T-cell (primary cell): Measurements from ENCODE around the gene SMG5. TPM values are rescaled to one million over a fixed set of nuclear protein-coding genes. Genes with fewer than 3 reads are reported as not detected.

Experiments used
- ATAC-seq, 4 experiments: fragments of 200-7000 bp in 3 of 4; fragments of 150-1000 bp in 1 of 4; cut with Tn5 transposase; replicated peaks in 1 of 4; 1 replicate in 3 of 4; 2 replicates in 1 of 4; pipeline ENCODE4 v1.10.0; 2021; ENCODE audit warnings: moderate library complexity in 3 of 4, mild to moderate bottlenecking in 2 of 4, moderate number of reproducible peaks in 1 of 4
- CTCF ChIA-PET, 2 donors: fragments of 300-600 bp; sonication (Branson Sonifier 250); formaldehyde crosslinking; loops; one replicate each; lab custom pipeline; 2022; ENCODE audit warnings: antibody characterized with exemption in 2 of 2; lab: Charles Lee
- POLR2A ChIA-PET, 2 donors: fragments of 300-600 bp; sonication (Branson Sonifier 250); formaldehyde crosslinking; loops; one replicate each; lab custom pipeline; 2022; ENCODE audit warnings: antibody characterized with exemption in 2 of 2; lab: Charles Lee
- DNase-seq, 35 experiments: peaks; one replicate each; pipeline versions ENCODE4 v3.0.0 to v3.0.0-alpha.2; 2013 to 2023
- H3K27ac ChIP-seq: one replicate; pipeline ENCODE4 v1.5.1; 2013; ENCODE audit warnings: low read length
- H3K27me3 ChIP-seq, 2 experiments: replicated peaks in 1 of 2; 1 replicate in 1 of 2; 2 replicates in 1 of 2; pipeline versions ENCODE4 v1.6.1 to v1.7.0; 2013; ENCODE audit warnings: low read length in 1 of 2, mixed read lengths in 1 of 2; ENCODE audit not compliant: control insufficient read depth in 2 of 2, insufficient read depth in 2 of 2; ENCODE audit errors: extremely low read depth in 1 of 2
- H3K36me3 ChIP-seq, 2 donors: 1 replicate in 1 of 2; 2 replicates in 1 of 2; pipeline versions ENCODE4 v1.6.1 to v1.7.0; 2013; ENCODE audit warnings: low read length in 1 of 2; ENCODE audit not compliant: control insufficient read depth in 2 of 2, insufficient read depth in 1 of 2; ENCODE audit errors: extremely low read depth in 1 of 2
- H3K4me1 ChIP-seq, 2 experiments: 1 replicate in 1 of 2; 2 replicates in 1 of 2; pipeline versions ENCODE4 v1.6.1 to v1.7.0; 2013; ENCODE audit warnings: low read length in 2 of 2, mixed read lengths in 1 of 2; ENCODE audit not compliant: insufficient read depth in 2 of 2, control insufficient read depth in 1 of 2; ENCODE audit errors: extremely low read depth in 1 of 2
- H3K4me3 ChIP-seq, 2 donors: 1 replicate in 1 of 2; 2 replicates in 1 of 2; pipeline versions ENCODE4 v1.5.1 to v1.7.0; 2013; ENCODE audit warnings: mild to moderate bottlenecking in 2 of 2, low read length in 1 of 2, moderate library complexity in 1 of 2; ENCODE audit not compliant: control insufficient read depth in 1 of 2; ENCODE audit errors: extremely low read depth in 1 of 2
- H3K9me3 ChIP-seq: 2 replicates; pipeline ENCODE4 v1.7.0; 2013
- H3K27ac Mint-ChIP-seq, 2 donors: one replicate each; pipeline ENCODE4 v1.8.0; 2020 to 2021; ENCODE audit warnings: mild to moderate bottlenecking in 2 of 2, mixed read lengths in 2 of 2
- H3K27me3 Mint-ChIP-seq, 2 donors: one replicate each; pipeline ENCODE4 v1.8.0; 2021 to 2022; ENCODE audit warnings: mixed read lengths in 2 of 2
- H3K36me3 Mint-ChIP-seq: one replicate; pipeline ENCODE4 v1.8.0; 2021; ENCODE audit warnings: mixed read lengths
- H3K4me1 Mint-ChIP-seq, 3 donors: one replicate each; pipeline ENCODE4 v1.8.0; 2020 to 2022; ENCODE audit warnings: mixed read lengths in 3 of 3, mild to moderate bottlenecking in 1 of 3
- H3K4me3 Mint-ChIP-seq, 3 donors: one replicate each; pipeline ENCODE4 v1.8.0; 2020 to 2022; ENCODE audit warnings: mild to moderate bottlenecking in 3 of 3, mixed read lengths in 3 of 3, moderate library complexity in 3 of 3
- H3K9me3 Mint-ChIP-seq, 3 donors: one replicate each; pipeline ENCODE4 v1.8.0; 2020 to 2022; ENCODE audit warnings: mixed read lengths in 3 of 3
- WGBS: methylation state at CpG from one replicate; pipeline ENCODE4 v1.1.5; 2013; ENCODE audit warnings: missing lambda C conversion rate; ENCODE audit not compliant: insufficient coverage; 5-methylcytosine and 5-hydroxymethylcytosine counted together
- total RNA-seq, 35 experiments: library from RNA in 6 of 35; stranded (reverse) in 6 of 35; fragments of 120-200 nt in 1 of 35; gene quantifications; one replicate each; pipeline versions ENCODE4 v1.2.1 to v1.2.4 and lab custom pipeline; 2013 to 2026

The SMG5 gene
- total RNA-seq, 5 donors from 2014 or later (not counting 1 experiment from before 2014, with no cell fraction given): 60.5 to 84.2 (median 81.3) TPM

- peaks cover 2 to 6% of the 10 kb centered on the region in 2 experiments for H3K4me1 ChIP-seq
- no peak overlapping the region for H3K27ac ChIP-seq
Observed at GRCh38 chr1:156276532-156276931, 6.1 kb downstream of the SMG5 start.

GRCh38 chr1:156270314-156270713 is 12.3 kb downstream of the SMG5 start:
- Histone ChIP-seq H3K4me3 (no peak overlapping the region), H3K4me1 (no peaks in the 10 kb centered on the region), H3K27me3 (no peaks in the 10 kb centered on the region), H3K27ac (no peak overlapping the region), H3K36me3 (peaks cover 25 to 87% of the 10 kb centered on the region in 2 donors), H3K9me3 (no peaks in the 10 kb centered on the region)
- ChIA-PET POLR2A (no interaction called here), CTCF (no interaction called here)
- DNase-seq (no peak), ATAC-seq (no peak)
- Mint-ChIP-seq H3K4me3 (no peak overlapping the region), H3K4me1 (no peaks in the 10 kb centered on the region), H3K27me3 (no peaks in the 10 kb centered on the region), H3K9me3 (no peaks in the 10 kb centered on the region), H3K27ac (no peak overlapping the region), H3K36me3 (peaks cover 69% of the 10 kb centered on the region)
- 100% methylated on average over 1 of the region's 3 CpGs for WGBS

More at GRCh38 chr1:156276532-156276931, 6.1 kb downstream of the SMG5 start:
- H3K9me3 ChIP-seq: no peaks in the 10 kb centered on the region
- ATAC-seq (no peak), DNase-seq (no peak)
- Mint-ChIP-seq H3K4me3 (no peak overlapping the region), H3K36me3 (peaks cover 54% of the 10 kb centered on the region), H3K27ac (no peak overlapping the region), H3K9me3 (no peaks in the 10 kb centered on the region), H3K27me3 (no peaks in the 10 kb centered on the region), H3K4me1 (peaks cover 16 to 17% (median 16%) of the 10 kb centered on the region in 3 donors)
- CTCF ChIA-PET: no interaction called here
- H3K27me3 ChIP-seq: no peaks in the 10 kb centered on the region
- POLR2A ChIA-PET: no interaction called here
- H3K36me3 ChIP-seq: peaks cover 4 to 73% of the 10 kb centered on the region in 2 donors
- H3K4me3 ChIP-seq: no peak overlapping the region

GRCh38 chr1:156268336-156268735 is 14.3 kb downstream of the SMG5 start:
- no peak overlapping the region for H3K4me3 ChIP-seq
- no peak for DNase-seq
- Mint-ChIP-seq H3K36me3 (peaks cover 66% of the 10 kb centered on the region), H3K4me3 (no peak overlapping the region), H3K27me3 (no peaks in the 10 kb centered on the region), H3K9me3 (no peaks in the 10 kb centered on the region), H3K4me1 (peaks cover 0 to 3% (median 0%) of the 10 kb centered on the region in 3 donors), H3K27ac (no peak overlapping the region)
- ATAC-seq: no peak
- H3K4me1 ChIP-seq: no peaks in the 10 kb centered on the region
- no peaks in the 10 kb centered on the region for H3K27me3 ChIP-seq
- 100% methylated on average over 1 of the region's 4 CpGs for WGBS
- H3K36me3 ChIP-seq: peaks cover 21 to 83% of the 10 kb centered on the region in 2 donors
- no peak overlapping the region for H3K27ac ChIP-seq
- no peaks in the 10 kb centered on the region for H3K9me3 ChIP-seq
- POLR2A ChIA-PET: no interaction called here
- CTCF ChIA-PET: no interaction called here

- H3K27ac Mint-ChIP-seq: no peak overlapping the region
- 88% methylated on average over 5 of the region's 13 CpGs for WGBS
- no peak overlapping the region for H3K4me3 ChIP-seq
- no peaks in the 10 kb centered on the region for H3K4me1 ChIP-seq
- no peak for DNase-seq
- peaks cover 21 to 81% of the 10 kb centered on the region in 2 donors for H3K36me3 ChIP-seq
- no peak overlapping the region for H3K4me3 Mint-ChIP-seq
- no peak overlapping the region for H3K27ac ChIP-seq
- H3K4me1 Mint-ChIP-seq: peaks cover 0 to 3% (median 0%) of the 10 kb centered on the region in 3 donors
- H3K9me3 ChIP-seq: no peaks in the 10 kb centered on the region
- no peak for ATAC-seq
- ChIA-PET POLR2A (no interaction called here), CTCF (no interaction called here)
- H3K36me3 Mint-ChIP-seq: peaks cover 65% of the 10 kb centered on the region
- no peaks in the 10 kb centered on the region for H3K27me3 Mint-ChIP-seq
- no peaks in the 10 kb centered on the region for H3K9me3 Mint-ChIP-seq
- no peaks in the 10 kb centered on the region for H3K27me3 ChIP-seq
Observed at GRCh38 chr1:156266051-156266450, 16.6 kb downstream of the SMG5 start.

- DNase-seq: no peak
- CTCF ChIA-PET: interaction anchor here in 1 of 2 donors (0.5 kb wide), 1 partner anchor 121 kb away, joined by 6 read pairs; no protein-coding TSS in a partner anchor
- H3K27me3 Mint-ChIP-seq: no peaks in the 10 kb centered on the region
- no peaks in the 10 kb centered on the region for H3K4me1 ChIP-seq
- ATAC-seq: no peak
- H3K27ac ChIP-seq: no peak overlapping the region
- no peak overlapping the region for H3K4me3 ChIP-seq
- 96% methylated on average over 9 of the region's 9 CpGs for WGBS
- H3K9me3 ChIP-seq: no peaks in the 10 kb centered on the region
- no peaks in the 10 kb centered on the region for H3K27me3 ChIP-seq
- H3K27ac Mint-ChIP-seq: no peak overlapping the region
- H3K36me3 Mint-ChIP-seq: peaks cover 71% of the 10 kb centered on the region
- peaks cover 36 to 89% of the 10 kb centered on the region in 2 donors for H3K36me3 ChIP-seq
- POLR2A ChIA-PET: no interaction called here
- H3K4me3 Mint-ChIP-seq: no peak overlapping the region
- no peaks in the 10 kb centered on the region for H3K9me3 Mint-ChIP-seq
- H3K4me1 Mint-ChIP-seq: peaks cover 0 to 7% (median 3%) of the 10 kb centered on the region in 3 donors
Observed at GRCh38 chr1:156263288-156263655, 19.4 kb downstream of the SMG5 start.

GRCh38 chr1:156262461-156263287 is 20.0 kb downstream of the SMG5 start:
- Histone ChIP-seq H3K4me1 (no peaks in the 10 kb centered on the region), H3K9me3 (no peaks in the 10 kb centered on the region), H3K27me3 (no peaks in the 10 kb centered on the region), H3K4me3 (no peak overlapping the region), H3K27ac (no peak overlapping the region), H3K36me3 (peaks cover 37 to 89% of the 10 kb centered on the region in 2 donors)
- no peak for DNase-seq
- Mint-ChIP-seq H3K4me1 (peaks cover 0 to 8% (median 7%) of the 10 kb centered on the region in 3 donors), H3K36me3 (peaks cover 73% of the 10 kb centered on the region), H3K27ac (no peak overlapping the region), H3K9me3 (no peaks in the 10 kb centered on the region), H3K27me3 (no peaks in the 10 kb centered on the region), H3K4me3 (no peak overlapping the region)
- ChIA-PET POLR2A (interaction anchor here in 1 of 2 donors (0.7 kb wide), 1 partner anchor 1405 kb away, joined by 6 read pairs; no protein-coding TSS in a partner anchor), CTCF (no interaction called here)
- ATAC-seq: no peak
- WGBS: 98% methylated on average over 6 of the region's 9 CpGs
